Fibroblast of pulmonary artery (primary cell): ENCODE data around the gene SLC6A5.

ENCODE experiments used
- DNase-seq: peaks from one replicate; pipeline ENCODE4 v3.0.0-alpha.2; 2010; ENCODE audit warnings: low read depth
- H3K4me3 ChIP-seq: replicated peaks from 2 replicates; pipeline ENCODE4 v1.5.1; 2011; ENCODE audit warnings: low read depth, mild to moderate bottlenecking, control low read depth, low read length, moderate library complexity
- TF ChIP-seq, protein P1 (sequence below): IDR thresholded peaks from 2 replicates; pipeline ENCODE4 v1.5.1; 2011; ENCODE audit warnings: mild to moderate bottlenecking, control low read depth, low read length, inconsistent platforms; ENCODE audit errors: missing control alignments

Gene SLC6A5

DNA sequence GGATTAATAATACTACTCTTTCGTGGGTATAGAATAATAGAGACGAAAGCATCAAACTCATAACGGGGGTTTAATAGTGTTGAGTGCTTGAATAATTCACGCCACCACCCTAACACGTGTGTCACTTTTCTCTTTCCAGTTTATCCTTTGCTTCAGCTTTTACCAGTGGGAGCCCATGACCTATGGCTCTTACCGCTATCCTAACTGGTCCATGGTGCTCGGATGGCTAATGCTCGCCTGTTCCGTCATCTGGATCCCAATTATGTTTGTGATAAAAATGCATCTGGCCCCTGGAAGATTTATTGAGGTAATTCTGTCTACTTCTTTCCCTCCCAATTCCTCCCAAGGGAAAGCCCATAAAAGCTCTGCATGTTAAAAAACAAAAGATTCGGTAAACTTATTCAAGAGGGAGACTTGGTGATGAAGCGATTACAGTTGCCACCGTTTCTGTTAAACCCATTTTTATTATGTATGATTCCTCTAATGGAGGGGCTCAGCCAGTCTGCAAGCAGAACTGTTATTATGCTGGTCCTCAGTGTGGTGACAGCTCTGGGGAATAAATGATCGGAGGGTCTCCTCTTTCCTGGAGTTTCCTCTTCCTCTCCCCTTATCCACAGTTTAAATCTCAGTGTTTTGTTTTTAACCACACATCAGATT, 52.9 kb downstream of the SLC6A5 start:
- TF ChIP-seq, protein P1, sequence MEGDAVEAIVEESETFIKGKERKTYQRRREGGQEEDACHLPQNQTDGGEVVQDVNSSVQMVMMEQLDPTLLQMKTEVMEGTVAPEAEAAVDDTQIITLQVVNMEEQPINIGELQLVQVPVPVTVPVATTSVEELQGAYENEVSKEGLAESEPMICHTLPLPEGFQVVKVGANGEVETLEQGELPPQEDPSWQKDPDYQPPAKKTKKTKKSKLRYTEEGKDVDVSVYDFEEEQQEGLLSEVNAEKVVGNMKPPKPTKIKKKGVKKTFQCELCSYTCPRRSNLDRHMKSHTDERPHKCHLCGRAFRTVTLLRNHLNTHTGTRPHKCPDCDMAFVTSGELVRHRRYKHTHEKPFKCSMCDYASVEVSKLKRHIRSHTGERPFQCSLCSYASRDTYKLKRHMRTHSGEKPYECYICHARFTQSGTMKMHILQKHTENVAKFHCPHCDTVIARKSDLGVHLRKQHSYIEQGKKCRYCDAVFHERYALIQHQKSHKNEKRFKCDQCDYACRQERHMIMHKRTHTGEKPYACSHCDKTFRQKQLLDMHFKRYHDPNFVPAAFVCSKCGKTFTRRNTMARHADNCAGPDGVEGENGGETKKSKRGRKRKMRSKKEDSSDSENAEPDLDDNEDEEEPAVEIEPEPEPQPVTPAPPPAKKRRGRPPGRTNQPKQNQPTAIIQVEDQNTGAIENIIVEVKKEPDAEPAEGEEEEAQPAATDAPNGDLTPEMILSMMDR: no peak
- no peak for DNase-seq
- no peak overlapping the region for H3K4me3 ChIP-seq

DNA sequence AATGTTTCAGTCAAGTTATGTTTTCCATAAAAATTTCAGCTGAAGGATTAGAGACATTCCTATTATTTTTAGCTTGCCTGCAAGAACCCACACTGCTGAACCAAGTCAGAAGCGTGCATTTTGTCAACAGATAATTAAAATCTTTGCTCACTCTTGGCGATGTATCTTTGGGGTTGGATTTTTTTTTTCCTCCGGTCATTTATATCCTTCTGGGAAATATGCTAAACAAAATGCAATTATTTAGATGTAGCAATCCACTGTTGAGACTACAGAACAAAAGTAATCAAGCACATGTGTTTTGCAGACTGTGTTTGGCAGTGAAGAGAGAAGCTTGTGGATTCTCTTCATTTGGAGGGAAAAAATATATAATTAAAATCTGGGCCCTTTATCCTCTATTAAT, 54.6 kb downstream of the SLC6A5 start:
- TF ChIP-seq, protein P1: no peak
- DNase-seq: no peak

GRCh38 chr11:20656901-20657300, 57.5 kb downstream of the SLC6A5 start:
- TF ChIP-seq, protein P1: no peak
- DNase-seq: no peak
- no peak overlapping the region for H3K4me3 ChIP-seq

More for the DNA sequence above, 54.6 kb downstream of the SLC6A5 start:
- H3K4me3 ChIP-seq: no peak overlapping the region

DNA sequence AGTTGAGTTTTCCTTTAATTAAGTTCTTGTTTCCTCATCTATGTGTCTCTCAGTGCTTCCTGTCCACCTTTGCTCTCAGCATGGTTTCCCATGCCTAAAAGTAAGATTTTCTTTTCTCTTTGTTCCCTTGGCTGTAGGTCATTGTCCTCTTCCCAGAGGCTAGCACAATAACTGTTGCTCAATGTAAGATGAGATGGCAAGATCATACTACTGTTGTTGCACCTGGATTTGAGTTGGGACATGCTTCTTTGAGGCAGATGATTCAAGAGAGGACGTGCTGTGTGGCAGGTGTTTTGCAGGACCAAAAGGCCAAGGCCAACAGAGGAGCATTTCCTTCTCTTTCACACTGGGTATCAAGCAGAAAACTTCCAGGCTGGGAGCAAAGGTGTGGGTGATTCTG, 58.7 kb downstream of the SLC6A5 start:
- TF ChIP-seq, protein P1: no peak
- DNase-seq: no peak
- H3K4me3 ChIP-seq: no peak overlapping the region

DNA sequence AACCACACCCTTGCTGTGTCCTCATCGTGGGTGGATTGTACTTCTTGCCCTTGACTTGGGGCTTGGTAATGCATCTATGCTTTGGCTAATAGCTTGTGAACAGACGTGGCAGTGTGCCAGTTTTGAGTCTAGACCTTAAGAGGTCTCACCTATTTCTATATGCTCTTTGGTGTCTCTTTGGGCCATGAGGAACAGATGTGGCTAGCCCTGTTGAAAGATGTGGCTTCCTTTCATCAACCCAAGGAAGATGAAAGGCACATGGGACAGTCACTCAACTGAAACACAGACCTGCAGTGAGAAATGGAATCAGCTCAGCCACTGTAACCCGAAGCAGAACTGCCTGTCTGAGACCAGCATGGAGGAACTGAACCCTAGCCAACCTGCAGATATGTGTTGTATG, 62.0 kb downstream of the SLC6A5 start:
- no peak overlapping the region for H3K4me3 ChIP-seq
- TF ChIP-seq, protein P1: no peak
- DNase-seq: no peak

- DNase-seq: no peak
- no peak overlapping the region for H3K4me3 ChIP-seq
- TF ChIP-seq, protein P1: no peak
These were observed 62.4 kb downstream of the SLC6A5 start for GRCh38 chr11:20661850-20662249.
